OCI-LY7 (cell line): ENCODE results near the gene TRIO. TPM values are rescaled to one million over a fixed set of nuclear protein-coding genes. Genes with fewer than 3 reads are reported as not detected.

Experiments
- BruUV-seq: library from RNA; stranded (reverse); fragments of 400-500 nt; replicated peaks from 2 replicates; lab custom pipeline; 2021; lab: Mats Ljungman, UMichigan
- CTCF ChIA-PET: fragments of 300-600 bp; sonication (Branson Sonifier 250); formaldehyde crosslinking; loops from one replicate; lab custom pipeline; 2022; ENCODE audit warnings: antibody characterized with exemption; ENCODE audit not compliant: unreplicated experiment; lab: Charles Lee
- POLR2A ChIA-PET: fragments of 300-600 bp; sonication (Branson Sonifier 250); formaldehyde crosslinking; loops from one replicate; lab custom pipeline; 2022; ENCODE audit warnings: antibody characterized with exemption; lab: Charles Lee
- DNase-seq: peaks from one replicate; pipeline ENCODE4 v3.0.0-alpha.2; 2015; ENCODE audit warnings: low spot score
- H2AFZ ChIP-seq: fragments of 200-600 bp; sonication (generic), shearing (Covaris generic); 2 replicates; pipeline ENCODE4 v1.6.1; 2014; ENCODE audit warnings: mild to moderate bottlenecking, antibody characterized with exemption, low read length, moderate library complexity
- H3K27ac ChIP-seq: fragments of 200-600 bp; sonication (generic); 2 replicates; pipeline ENCODE4 v1.5.1; 2014; ENCODE audit warnings: mixed run types, low read depth, mild to moderate bottlenecking, moderate library complexity, low read length, inconsistent platforms; ENCODE audit not compliant: poor library complexity, severe bottlenecking
- H3K36me3 ChIP-seq: fragments of 200-600 bp; sonication (generic); 2 replicates; pipeline ENCODE4 v1.6.1; 2014; ENCODE audit warnings: mild to moderate bottlenecking, antibody characterized with exemption, low read length, moderate library complexity, mixed read lengths; ENCODE audit not compliant: insufficient read depth
- H3K4me1 ChIP-seq: fragments of 200-600 bp; sonication (generic); 2 replicates; pipeline ENCODE4 v1.5.1; 2014; ENCODE audit warnings: mild to moderate bottlenecking, low read length; ENCODE audit not compliant: insufficient read depth, poor library complexity, severe bottlenecking
- H3K4me2 ChIP-seq: fragments of 200-600 bp; sonication (generic); 2 replicates; pipeline ENCODE4 v1.6.1; 2014; ENCODE audit warnings: mild to moderate bottlenecking, low read length
- H3K4me3 ChIP-seq: fragments of 200-600 bp; sonication (generic); 2 replicates; pipeline ENCODE4 v1.5.1; 2014; ENCODE audit warnings: mild to moderate bottlenecking, low read depth, low read length; ENCODE audit not compliant: poor library complexity, severe bottlenecking
- H3K79me2 ChIP-seq: fragments of 200-600 bp; sonication (generic); 2 replicates; pipeline ENCODE4 v1.6.1; 2016; ENCODE audit warnings: low read depth, mild to moderate bottlenecking, low read length, moderate library complexity, mixed read lengths; ENCODE audit not compliant: insufficient read depth
- H3K9me2 ChIP-seq: fragments of 200-600 bp; sonication (generic); 2 replicates; pipeline ENCODE4 v1.6.1; 2016; ENCODE audit warnings: mild to moderate bottlenecking, low read length, mixed read lengths; ENCODE audit not compliant: insufficient read depth
- H3K9me3 ChIP-seq: fragments of 200-600 bp; sonication (generic); 2 replicates; pipeline ENCODE4 v1.6.1; 2014; ENCODE audit warnings: mild to moderate bottlenecking, mixed run types, low read length, mixed read lengths
- H4K20me1 ChIP-seq: fragments of 200-600 bp; sonication (generic); 2 replicates; pipeline ENCODE4 v1.6.1; 2014; ENCODE audit warnings: mild to moderate bottlenecking, antibody characterized with exemption, low read length, moderate library complexity, mixed read lengths; ENCODE audit not compliant: insufficient read depth
- CTCF ChIP-seq: fragments of 200-600 bp; sonication (generic); conservative IDR thresholded peaks from 2 replicates; pipeline ENCODE4 v1.5.1; 2014; ENCODE audit warnings: mild to moderate bottlenecking, antibody characterized with exemption, low read length, moderate library complexity, mixed read lengths
- EZH2phosphoT487 ChIP-seq: fragments of 200-600 bp; sonication (generic); IDR thresholded peaks from 2 replicates; pipeline ENCODE4 v1.6.1; 2018; ENCODE audit warnings: low read depth, borderline replicate concordance, mild to moderate bottlenecking, mixed run types, antibody characterized with exemption, low read length, moderate library complexity, mixed read lengths
- intact Hi-C: fragments of 100-400 bp; cut with micrococcal nuclease; formaldehyde crosslinking; loops from one replicate; pipeline ENCODE4 v1.10.0; 2022; ENCODE audit not compliant: unreplicated experiment
- total RNA-seq, 2 experiments: library from RNA; depleted of rRNA in 1 of 2; stranded (reverse); fragments of >200 nt in 1 of 2; shearing (Covaris generic) in 1 of 2; gene quantifications; 2 replicates each; pipeline ENCODE4 v1.2.3, GENCODE V29; 2014 to 2022

The TRIO gene
- total RNA-seq, 2 experiments from 2014 or later, result 35.8 to 55.1 TPM

- Histone ChIP-seq H3K4me1 (peaks cover 15% of the 10 kb centered on the region), H3K4me2 (no peak overlapping the region), H4K20me1 (no peaks in the 10 kb centered on the region), H3K79me2 (no peaks in the 10 kb centered on the region), H3K36me3 (no peaks in the 10 kb centered on the region), H3K4me3 (no peak overlapping the region), H2AFZ (no peak overlapping the region), H3K9me2 (no peaks in the 10 kb centered on the region), H3K9me3 (no peaks in the 10 kb centered on the region), H3K27ac (no peak overlapping the region)
- ChIA-PET POLR2A (no interaction called here), CTCF (interaction anchor here (0.5 kb wide), 1 partner anchor 69 kb away, joined by 3 read pairs; no protein-coding TSS in a partner anchor)
- no peak for DNase-seq
- TF ChIP-seq CTCF (no peak), EZH2phosphoT487 (no peak)
- intact Hi-C loops, result no loop called here
- BruUV-seq, result no TSS peak
Measured at GRCh38 chr5:14276380-14276779, 133.2 kb downstream of the TRIO start.

GRCh38 chr5:14277385-14278320, 134.5 kb downstream of the TRIO start:
- intact Hi-C loops, result no loop called here
- Histone ChIP-seq H3K79me2 (no peaks in the 10 kb centered on the region), H3K9me2 (no peaks in the 10 kb centered on the region), H3K4me3 (no peak overlapping the region), H3K4me2 (peak overlapping the region; percentile 32; the same call in 1 of the 2 replicates), H4K20me1 (no peaks in the 10 kb centered on the region), H3K4me1 (peaks cover 15% of the 10 kb centered on the region), H3K27ac (no peak overlapping the region), H3K36me3 (no peaks in the 10 kb centered on the region), H2AFZ (no peak overlapping the region), H3K9me3 (no peaks in the 10 kb centered on the region)
- BruUV-seq, result no TSS peak
- ChIA-PET POLR2A (interaction anchor here (1.9 kb wide), 1 partner anchor 10 kb away, joined by 5 read pairs; no protein-coding TSS in a partner anchor), CTCF (interaction anchor here (0.7 kb wide), 1 partner anchor 10 kb away, joined by 3 read pairs; no protein-coding TSS in a partner anchor)
- DNase-seq, result peak; percentile 27
- TF ChIP-seq CTCF (peak; percentile 39), EZH2phosphoT487 (no peak)
